Bronchial smooth muscle cell (primary cell): Measurements from ENCODE around the gene MYO7A. TPM values are rescaled to one million over a fixed set of nuclear protein-coding genes. Genes with fewer than 3 reads are reported as not detected.

Experiments
- total RNA-seq: library from RNA; depleted of rRNA; stranded (reverse); fragments of >200 nt; gene quantifications from 2 replicates; pipeline ENCODE4 v1.2.1, GENCODE V29; 2014

Gene MYO7A
- total RNA-seq = under 0.01 and 0.09 TPM in 2 replicates

GRCh38 chr11:77127920-77128691 is at the start of gene MYO7A:
MYO7A (plus strand) TSS chr11:77128246; CDS start chr11:77130635, 2,389 bp downstream.

GRCh38 chr11:77102246-77103210 is 25.5 kb upstream of the MYO7A start, which contains the start of gene OMP:
OMP (plus strand) TSS chr11:77102840; CDS start chr11:77102840, 0 bp downstream.

Other genes starting within 250 kb of the MYO7A start
- gene B3GNT6, start 93.8 kb upstream of the MYO7A start, total RNA-seq = not detected in 2 replicates
- gene CAPN5, start 61.3 kb upstream of the MYO7A start, total RNA-seq = 26.0 and 30.4 TPM in 2 replicates
- 0.79 and 1.1 TPM in 2 replicates for gene OMP, start 25.4 kb upstream of the MYO7A start, total RNA-seq
- not detected in 2 replicates for gene GDPD4, start 173.4 kb downstream of the MYO7A start, total RNA-seq